GM18507 (cell line): ENCODE measurements around the gene ZNF521.

Experiments used
- DNase-seq: peaks from one replicate; pipeline ENCODE4 v3.0.0; 2011; ENCODE audit warnings: low read depth; ENCODE audit not compliant: insufficient read length; ENCODE audit errors: extremely low spot score
- FAIRE-seq: peaks from 2 replicates; lab custom pipeline; 2011; peaks lifted over from hg19 to GRCh38; lab: Jason Lieb, UNC

Gene ZNF521

GRCh38 chr18:25341831-25342230, 10.1 kb downstream of the ZNF521 start:
- no peak for FAIRE-seq

DNA sequence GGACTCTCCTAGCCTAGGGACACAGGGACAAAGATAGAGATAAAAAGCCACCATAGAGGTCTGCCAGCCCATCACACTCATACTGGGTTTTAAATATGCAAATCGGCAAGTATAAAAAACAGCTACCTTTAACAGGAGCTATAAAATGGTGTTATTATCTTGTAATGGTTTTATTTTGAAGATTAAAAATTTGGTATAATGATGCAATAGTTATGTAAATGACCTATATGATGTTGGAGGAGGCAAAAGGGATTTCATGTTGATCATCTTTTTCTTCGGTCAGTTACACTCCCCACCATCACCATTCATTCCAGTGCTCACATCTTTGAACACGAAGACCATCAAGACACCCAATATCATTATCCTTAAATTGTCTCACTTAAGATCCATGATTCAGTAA, 11.2 kb downstream of the ZNF521 start:
- DNase-seq: no peak
- FAIRE-seq: no peak

More at GRCh38 chr18:25341831-25342230, 10.1 kb downstream of the ZNF521 start:
- no peak for DNase-seq

- DNase-seq (no peak), FAIRE-seq (no peak)
Observed at GRCh38 chr18:25335676-25336075, 16.3 kb downstream of the ZNF521 start.

DNA sequence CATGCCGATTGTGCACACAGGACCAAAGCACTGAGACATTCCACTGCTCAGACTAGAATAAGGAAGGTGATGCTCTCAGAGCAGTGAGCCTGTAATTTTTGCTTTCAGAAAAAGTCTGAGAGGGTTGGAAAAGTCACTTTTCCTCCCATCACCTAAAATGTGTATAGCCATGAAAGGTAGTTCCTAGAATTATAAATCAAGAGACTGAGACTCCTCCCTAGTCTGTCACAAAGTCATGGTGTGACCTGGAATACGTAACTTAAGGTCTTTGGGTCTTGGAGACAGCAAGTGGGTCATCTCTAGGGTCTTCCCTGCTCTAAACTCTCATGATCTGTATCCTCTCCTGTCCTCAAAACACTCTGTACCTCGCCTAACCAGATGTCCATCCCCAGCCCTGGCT, 16.9 kb downstream of the ZNF521 start:
- FAIRE-seq: no peak
- no peak for DNase-seq

DNA sequence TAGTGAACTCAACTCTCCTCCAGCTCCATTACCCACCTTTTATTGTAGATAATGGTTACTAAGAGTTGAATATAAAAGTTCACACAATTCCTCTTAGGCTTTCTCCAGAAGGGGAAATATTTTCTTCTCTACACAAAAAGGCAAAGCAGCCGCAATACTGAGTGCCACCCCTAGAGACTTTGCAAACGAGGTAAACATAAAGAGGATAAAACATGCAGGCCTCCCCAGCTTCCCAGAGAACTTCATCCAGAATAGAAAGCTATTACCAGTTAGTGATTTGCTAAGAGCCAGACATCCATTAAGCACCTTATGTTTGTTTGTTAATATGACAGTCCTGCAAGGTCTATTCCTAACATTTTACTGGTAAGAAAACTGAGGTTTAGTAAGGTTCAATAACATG, 17.4 kb downstream of the ZNF521 start:
- DNase-seq: no peak
- no peak for FAIRE-seq

GRCh38 chr18:25332002-25332401, 20.0 kb downstream of the ZNF521 start:
- FAIRE-seq (no peak), DNase-seq (no peak)

DNA sequence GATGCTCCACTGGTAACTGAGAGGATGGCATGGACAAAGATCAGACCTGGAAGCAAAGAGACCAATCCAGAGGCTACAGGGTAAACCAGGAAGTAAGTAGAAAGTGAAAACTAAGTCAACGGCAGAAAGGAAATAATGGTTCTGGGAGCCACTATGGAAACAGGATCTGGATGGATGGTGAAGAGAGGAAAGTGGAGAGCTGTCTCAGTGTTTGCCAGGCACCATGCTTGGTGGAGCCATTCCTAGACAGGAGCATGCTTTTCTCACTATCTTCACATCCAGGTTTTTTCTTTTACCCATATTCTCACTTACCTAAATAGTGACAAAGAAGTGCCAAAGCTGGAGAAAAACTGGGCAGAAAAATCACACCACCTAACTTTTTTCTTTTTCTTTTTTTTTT, 22.2 kb downstream of the ZNF521 start:
- no peak for DNase-seq
- FAIRE-seq: no peak

GRCh38 chr18:25327584-25327983, 24.4 kb downstream of the ZNF521 start:
- DNase-seq (no peak), FAIRE-seq (no peak)

DNA sequence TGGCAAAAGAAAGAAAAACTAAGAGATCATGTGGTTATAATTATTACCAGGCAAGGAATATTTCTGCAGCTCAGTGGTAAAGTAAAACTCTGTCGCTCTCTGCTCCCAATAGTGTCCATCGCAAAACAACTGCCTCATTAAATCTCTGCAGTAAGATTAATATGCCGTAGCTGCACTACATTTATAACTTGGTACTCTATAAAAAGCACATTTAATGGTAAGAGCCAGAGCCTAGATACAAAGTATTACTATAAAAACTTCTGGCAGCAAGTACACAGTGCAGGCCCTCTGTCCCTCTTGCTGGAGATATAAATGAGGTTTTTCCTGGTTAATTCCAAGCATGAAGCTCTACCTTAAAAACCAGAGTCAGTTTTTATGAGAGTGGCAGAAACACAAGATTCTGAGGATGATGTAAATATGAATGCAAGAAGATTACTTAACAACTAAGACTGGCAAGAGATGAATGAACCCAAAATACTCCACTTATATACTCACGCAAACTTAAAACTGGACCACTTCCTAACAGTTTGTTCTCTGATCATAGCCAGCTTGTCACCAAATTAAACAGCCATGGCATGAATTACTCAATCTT, 25.5 kb downstream of the ZNF521 start:
- DNase-seq (no peak), FAIRE-seq (no peak)

- FAIRE-seq (no peak), DNase-seq (no peak)
Observed at GRCh38 chr18:25322806-25323205, 29.2 kb downstream of the ZNF521 start.

GRCh38 chr18:25316381-25317018, 35.5 kb downstream of the ZNF521 start:
- no peak for FAIRE-seq
- DNase-seq: no peak

DNA sequence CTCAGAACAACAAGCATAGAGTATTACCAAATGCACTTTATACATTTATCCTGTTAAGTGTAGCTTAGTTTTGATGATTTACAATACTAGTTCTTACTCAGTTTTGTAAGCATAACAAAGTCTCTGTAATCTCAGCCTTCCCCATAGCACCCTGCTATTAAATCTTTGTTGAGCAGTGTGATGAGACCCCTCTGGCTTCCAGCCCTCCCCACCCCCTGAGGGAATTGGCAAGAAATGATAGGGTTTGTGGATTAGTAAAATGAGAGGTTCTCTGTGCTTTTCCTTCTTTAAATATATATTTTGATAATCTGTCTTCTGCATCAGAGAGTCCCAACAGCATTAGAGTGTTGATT, 37.2 kb downstream of the ZNF521 start:
- no peak for DNase-seq
- FAIRE-seq: no peak

DNA sequence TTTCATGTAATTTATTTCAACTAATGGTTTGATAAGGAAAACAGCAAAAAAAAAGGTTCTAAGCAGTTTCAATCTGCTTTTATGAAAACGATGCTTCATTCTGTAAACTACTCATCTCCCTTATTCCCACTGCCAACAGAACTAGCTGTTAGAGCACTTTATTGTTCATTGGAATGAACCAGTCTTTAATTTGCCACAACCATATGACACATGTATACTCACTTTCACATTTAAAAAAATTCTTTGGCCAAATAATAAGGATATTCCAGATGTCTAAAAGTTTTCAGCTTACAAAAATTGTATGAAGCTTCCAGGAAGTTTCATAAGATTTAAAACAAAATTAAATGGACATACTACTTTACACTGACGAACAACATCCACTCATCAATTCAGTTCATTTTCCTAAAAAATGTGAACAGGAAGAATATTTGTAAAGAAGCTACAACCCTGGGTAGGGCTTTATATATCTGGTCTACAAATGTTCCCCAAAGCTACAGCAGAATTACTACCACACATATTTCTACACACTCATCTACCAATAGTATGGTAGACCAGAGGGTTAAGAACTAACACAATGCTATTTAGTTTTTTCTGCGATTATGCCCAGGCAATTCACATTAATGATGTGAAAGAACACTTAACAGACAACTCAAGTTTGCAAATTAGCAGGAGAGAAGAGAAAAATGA, 37.7 kb downstream of the ZNF521 start:
- DNase-seq (no peak), FAIRE-seq (no peak)

GRCh38 chr18:25313268-25313667, 38.7 kb downstream of the ZNF521 start:
- DNase-seq (no peak), FAIRE-seq (no peak)

- no peak for FAIRE-seq
- DNase-seq: no peak
Observed at GRCh38 chr18:25310045-25310444, 41.9 kb downstream of the ZNF521 start.

- FAIRE-seq (no peak), DNase-seq (no peak)
Observed at GRCh38 chr18:25308381-25308780, 43.6 kb downstream of the ZNF521 start.

DNA sequence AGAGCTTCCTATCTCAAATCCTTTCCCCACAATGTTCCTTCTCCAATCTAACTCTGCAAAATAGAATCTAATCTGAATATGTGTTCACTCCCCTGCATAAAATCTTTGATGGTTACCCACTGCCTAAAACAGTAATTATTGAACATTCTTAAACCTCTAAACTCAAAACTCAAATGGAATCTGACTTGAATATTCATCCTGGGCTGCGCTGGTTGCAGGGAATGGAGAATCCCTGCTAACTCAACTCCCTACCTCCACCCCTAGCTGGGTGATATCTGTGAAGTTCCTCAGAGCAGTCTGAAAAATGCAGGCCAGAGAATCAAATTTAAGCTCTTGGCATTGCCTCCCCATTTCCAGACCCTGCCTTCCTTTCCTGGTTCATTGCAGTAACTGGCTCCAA, 44.8 kb downstream of the ZNF521 start:
- FAIRE-seq (no peak), DNase-seq (no peak)

DNA sequence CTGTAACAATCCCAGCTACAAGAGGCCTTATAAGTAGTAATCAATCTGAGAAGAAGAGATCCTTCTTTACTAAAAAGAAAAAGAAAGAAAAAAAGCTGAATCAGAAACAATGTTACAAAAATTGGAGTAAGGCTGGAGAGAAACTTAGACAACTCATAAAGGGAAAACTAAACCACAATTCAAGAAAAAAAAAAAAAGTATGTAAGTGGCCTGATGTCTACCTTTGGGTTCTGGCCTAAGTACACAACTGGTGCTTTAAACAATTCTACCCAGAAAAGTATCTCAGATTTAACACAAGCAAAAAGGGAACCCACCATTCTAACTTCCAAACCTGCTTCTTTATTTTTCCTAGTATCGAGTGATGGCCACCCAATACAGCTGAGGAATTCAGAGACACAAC, 45.3 kb downstream of the ZNF521 start:
- DNase-seq: no peak
- no peak for FAIRE-seq

- FAIRE-seq (no peak), DNase-seq (no peak)
Observed at GRCh38 chr18:25305584-25305983, 46.4 kb downstream of the ZNF521 start.

DNA sequence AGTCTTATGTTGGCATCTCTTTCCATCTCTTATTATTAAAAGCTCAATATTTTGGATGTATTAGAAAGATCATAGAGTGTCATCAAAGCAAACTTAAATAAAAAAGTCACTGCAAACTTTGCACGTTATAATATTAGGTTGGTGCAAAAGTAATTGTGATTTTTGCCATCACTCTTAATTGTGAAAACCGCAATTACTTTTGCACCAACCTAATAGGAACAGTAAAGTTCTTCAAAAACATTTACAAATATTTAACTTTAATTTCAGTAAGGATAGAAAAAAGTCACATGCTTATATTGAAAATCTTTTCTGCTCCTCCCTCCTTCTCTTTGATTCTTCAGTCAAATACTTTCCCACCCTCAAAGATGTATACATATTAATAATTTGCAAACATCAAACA, 51.5 kb downstream of the ZNF521 start:
- no peak for FAIRE-seq

More for the DNA sequence above, 51.5 kb downstream of the ZNF521 start:
- no peak for DNase-seq
